IMR-90 (cell line): ENCODE data around the gene PSMD2.

Experiments used
- CEBPB ChIP-seq: IDR thresholded peaks from 2 replicates; pipeline ENCODE4 v1.6.1; 2012; ENCODE audit warnings: low read depth, low read length, improper control_type of control experiment
- CHD1 ChIP-seq: IDR thresholded peaks from 2 replicates; pipeline ENCODE4 v1.6.1; 2012; ENCODE audit warnings: low read depth, low read length, improper control_type of control experiment
- FOS ChIP-seq: fragments of 150-350 bp; IDR thresholded peaks from 2 replicates; pipeline ENCODE4 v1.6.1; 2016; ENCODE audit warnings: low read depth, low read length
- MAFK ChIP-seq: IDR thresholded peaks from 2 replicates; pipeline ENCODE4 v1.6.1; 2012; ENCODE audit warnings: low read depth, low read length, improper control_type of control experiment
- MAZ ChIP-seq: IDR thresholded peaks from 2 replicates; pipeline ENCODE4 v1.6.1; 2012; ENCODE audit warnings: low read depth, mild to moderate bottlenecking, low read length, improper control_type of control experiment, moderate library complexity, borderline replicate concordance
- MXI1 ChIP-seq: IDR thresholded peaks from 2 replicates; pipeline ENCODE4 v1.6.1; 2012; ENCODE audit warnings: low read depth, mild to moderate bottlenecking, low read length, moderate library complexity, borderline replicate concordance
- POLR2A ChIP-seq: IDR thresholded peaks from 2 replicates; pipeline ENCODE4 v1.6.1; 2012; ENCODE audit warnings: mild to moderate bottlenecking, low read depth, low read length
- RAD21 ChIP-seq: IDR thresholded peaks from 2 replicates; pipeline ENCODE4 v1.6.1; 2012; ENCODE audit warnings: low read length, improper control_type of control experiment
- RCOR1 ChIP-seq: IDR thresholded peaks from 2 replicates; pipeline ENCODE4 v1.6.1; 2012; ENCODE audit warnings: mild to moderate bottlenecking, low read length, improper control_type of control experiment; ENCODE audit not compliant: insufficient replicate concordance
- RFX5 ChIP-seq: IDR thresholded peaks from 2 replicates; pipeline ENCODE4 v1.8.0; 2012; ENCODE audit warnings: low read depth, mild to moderate bottlenecking, low read length, moderate library complexity
- SMC3 ChIP-seq: fragments of 150-350 bp; IDR thresholded peaks from 2 replicates; pipeline ENCODE4 v1.6.1; 2016; ENCODE audit warnings: low read depth, mild to moderate bottlenecking, antibody characterized with exemption, low read length, moderate library complexity
- USF2 ChIP-seq: fragments of 150-350 bp; IDR thresholded peaks from 2 replicates; pipeline ENCODE4 v1.6.1; 2017; ENCODE audit warnings: mild to moderate bottlenecking, antibody characterized with exemption, low read length, low read depth
- TF ChIP-seq, protein P1 (sequence below): conservative IDR thresholded peaks from 2 replicates; pipeline ENCODE4 v1.5.1; 2012; ENCODE audit warnings: mild to moderate bottlenecking, low read depth, low read length, improper control_type of control experiment

- TF ChIP-seq, protein P1, sequence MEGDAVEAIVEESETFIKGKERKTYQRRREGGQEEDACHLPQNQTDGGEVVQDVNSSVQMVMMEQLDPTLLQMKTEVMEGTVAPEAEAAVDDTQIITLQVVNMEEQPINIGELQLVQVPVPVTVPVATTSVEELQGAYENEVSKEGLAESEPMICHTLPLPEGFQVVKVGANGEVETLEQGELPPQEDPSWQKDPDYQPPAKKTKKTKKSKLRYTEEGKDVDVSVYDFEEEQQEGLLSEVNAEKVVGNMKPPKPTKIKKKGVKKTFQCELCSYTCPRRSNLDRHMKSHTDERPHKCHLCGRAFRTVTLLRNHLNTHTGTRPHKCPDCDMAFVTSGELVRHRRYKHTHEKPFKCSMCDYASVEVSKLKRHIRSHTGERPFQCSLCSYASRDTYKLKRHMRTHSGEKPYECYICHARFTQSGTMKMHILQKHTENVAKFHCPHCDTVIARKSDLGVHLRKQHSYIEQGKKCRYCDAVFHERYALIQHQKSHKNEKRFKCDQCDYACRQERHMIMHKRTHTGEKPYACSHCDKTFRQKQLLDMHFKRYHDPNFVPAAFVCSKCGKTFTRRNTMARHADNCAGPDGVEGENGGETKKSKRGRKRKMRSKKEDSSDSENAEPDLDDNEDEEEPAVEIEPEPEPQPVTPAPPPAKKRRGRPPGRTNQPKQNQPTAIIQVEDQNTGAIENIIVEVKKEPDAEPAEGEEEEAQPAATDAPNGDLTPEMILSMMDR = no peak
- TF ChIP-seq RAD21 (no peak), CEBPB (no peak), POLR2A (no peak), FOS (no peak), SMC3 (no peak), RCOR1 (no peak), RFX5 (no peak), USF2 (no peak), MXI1 (no peak), CHD1 (no peak), MAZ (no peak), MAFK (no peak)
Measured at GRCh38 chr3:184355261-184356040, 56.4 kb downstream of the PSMD2 start.
